ENCODE results near the gene ZNF407.

ZNF407 gene

GRCh38 chr18:74632351-74632679 is 34.6 kb downstream of the ZNF407 start:
- Histone ChIP-seq H3K36me3 (ENCODE audit: control insufficient read depth, insufficient read depth, low read length) (no peaks in the 10 kb centered on the region), H3K27ac (no peak overlapping the region)
- TF ChIP-seq, protein P1, sequence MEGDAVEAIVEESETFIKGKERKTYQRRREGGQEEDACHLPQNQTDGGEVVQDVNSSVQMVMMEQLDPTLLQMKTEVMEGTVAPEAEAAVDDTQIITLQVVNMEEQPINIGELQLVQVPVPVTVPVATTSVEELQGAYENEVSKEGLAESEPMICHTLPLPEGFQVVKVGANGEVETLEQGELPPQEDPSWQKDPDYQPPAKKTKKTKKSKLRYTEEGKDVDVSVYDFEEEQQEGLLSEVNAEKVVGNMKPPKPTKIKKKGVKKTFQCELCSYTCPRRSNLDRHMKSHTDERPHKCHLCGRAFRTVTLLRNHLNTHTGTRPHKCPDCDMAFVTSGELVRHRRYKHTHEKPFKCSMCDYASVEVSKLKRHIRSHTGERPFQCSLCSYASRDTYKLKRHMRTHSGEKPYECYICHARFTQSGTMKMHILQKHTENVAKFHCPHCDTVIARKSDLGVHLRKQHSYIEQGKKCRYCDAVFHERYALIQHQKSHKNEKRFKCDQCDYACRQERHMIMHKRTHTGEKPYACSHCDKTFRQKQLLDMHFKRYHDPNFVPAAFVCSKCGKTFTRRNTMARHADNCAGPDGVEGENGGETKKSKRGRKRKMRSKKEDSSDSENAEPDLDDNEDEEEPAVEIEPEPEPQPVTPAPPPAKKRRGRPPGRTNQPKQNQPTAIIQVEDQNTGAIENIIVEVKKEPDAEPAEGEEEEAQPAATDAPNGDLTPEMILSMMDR (IDR thresholded peaks at IDR 0.05), result no peak

DNA sequence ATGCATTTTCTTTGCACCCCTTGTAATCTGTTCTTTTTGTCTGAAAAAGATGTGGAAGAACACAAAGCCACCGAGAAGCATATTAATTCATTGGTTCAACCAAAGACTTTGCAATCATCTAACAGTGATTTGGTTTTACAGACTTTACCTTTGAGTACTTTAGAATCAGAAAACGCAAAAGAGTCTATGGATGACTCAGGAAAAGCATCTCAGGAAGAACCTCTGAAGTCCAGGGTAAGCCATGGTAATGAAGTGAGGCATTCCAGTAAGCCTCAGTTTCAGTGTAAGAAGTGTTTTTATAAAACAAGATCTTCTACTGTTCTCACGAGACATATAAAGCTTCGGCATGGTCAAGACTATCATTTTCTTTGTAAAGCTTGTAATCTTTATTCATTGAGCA is 35.2 kb downstream of the ZNF407 start:
- Histone ChIP-seq H3K4me2 (ENCODE audit: low read length) (no peak overlapping the region), H3K36me3 (ENCODE audit: control insufficient read depth, insufficient read depth, low read length) (no peaks in the 10 kb centered on the region), H3K9me3 (ENCODE audit: control insufficient read depth, low read length) (no peaks in the 10 kb centered on the region), H3K27ac (no peak overlapping the region), H2AFZ (no peak overlapping the region), H3K9ac (no peak overlapping the region), H3K4me3 (ENCODE audit: low read depth, low read length) (no peak overlapping the region), H3K4me1 (no peaks in the 10 kb centered on the region), H3K79me2 (no peaks in the 10 kb centered on the region), H3K27me3 (ENCODE audit: control insufficient read depth, insufficient read depth, low read length) (no peaks in the 10 kb centered on the region)
- TF ChIP-seq, protein P1 (IDR thresholded peaks at IDR 0.05), result no peak

More at GRCh38 chr18:74632351-74632679, 34.6 kb downstream of the ZNF407 start:
- no peaks in the 10 kb centered on the region for H3K4me1 ChIP-seq
- no peaks in the 10 kb centered on the region for H3K79me2 ChIP-seq
- no peak overlapping the region for H3K4me2 ChIP-seq (ENCODE audit: low read length)
- H3K9me3 ChIP-seq (ENCODE audit: control insufficient read depth, low read length), result no peaks in the 10 kb centered on the region
- no peaks in the 10 kb centered on the region for H3K27me3 ChIP-seq (ENCODE audit: control insufficient read depth, insufficient read depth, low read length)
- H2AFZ ChIP-seq, result no peak overlapping the region
- no peak overlapping the region for H3K9ac ChIP-seq
- H3K4me3 ChIP-seq (ENCODE audit: low read depth, low read length), result no peak overlapping the region

DNA sequence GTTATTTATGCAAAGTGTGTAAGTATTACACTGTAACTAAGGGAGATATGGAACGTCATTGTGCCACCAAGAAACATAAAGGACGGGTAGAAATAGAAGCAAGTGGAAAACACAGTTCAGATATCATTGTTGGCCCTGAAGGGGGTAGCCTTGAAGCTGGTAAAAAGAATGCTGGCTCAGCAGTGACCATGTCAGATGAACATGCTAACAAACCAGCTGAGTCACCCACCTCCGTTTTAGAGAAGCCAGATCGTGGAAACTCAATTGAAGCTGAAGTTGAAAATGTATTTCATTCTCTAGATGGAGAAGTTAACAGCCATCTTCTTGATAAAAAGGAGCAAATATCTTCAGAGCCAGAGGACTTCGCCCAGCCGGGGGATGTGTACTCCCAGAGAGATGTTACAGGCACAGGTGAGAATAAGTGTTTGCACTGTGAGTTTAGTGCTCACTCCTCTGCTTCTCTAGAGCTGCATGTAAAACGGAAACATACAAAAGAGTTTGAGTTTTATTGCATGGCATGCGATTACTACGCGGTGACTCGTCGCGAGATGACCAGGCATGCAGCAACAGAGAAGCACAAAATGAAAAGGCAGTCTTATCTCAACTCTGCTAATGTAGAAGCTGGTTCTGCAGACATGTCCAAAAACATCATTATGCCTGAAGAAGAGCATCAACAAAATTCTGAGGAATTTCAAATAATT is 36.1 kb downstream of the ZNF407 start:
- TF ChIP-seq, protein P1 (IDR thresholded peaks at IDR 0.05), result no peak
- H3K79me2 ChIP-seq, result no peaks in the 10 kb centered on the region

GRCh38 chr18:74635224-74635975 is 37.7 kb downstream of the ZNF407 start:
- TF ChIP-seq, protein P1 (IDR thresholded peaks at IDR 0.05), result no peak
- Histone ChIP-seq H3K4me2 (ENCODE audit: low read length) (no peak overlapping the region), H3K4me1 (no peaks in the 10 kb centered on the region), H3K9me3 (ENCODE audit: control insufficient read depth, low read length) (no peaks in the 10 kb centered on the region), H2AFZ (no peak overlapping the region), H3K36me3 (ENCODE audit: control insufficient read depth, insufficient read depth, low read length) (no peaks in the 10 kb centered on the region), H3K27me3 (ENCODE audit: control insufficient read depth, insufficient read depth, low read length) (no peaks in the 10 kb centered on the region), H3K79me2 (no peaks in the 10 kb centered on the region), H3K27ac (no peak overlapping the region), H3K9ac (no peak overlapping the region), H3K4me3 (ENCODE audit: low read depth, low read length) (no peak overlapping the region)

More for the DNA sequence above, 36.1 kb downstream of the ZNF407 start:
- H3K9me3 ChIP-seq (ENCODE audit: control insufficient read depth, low read length), result no peaks in the 10 kb centered on the region
- no peak overlapping the region for H3K4me3 ChIP-seq (ENCODE audit: low read depth, low read length)
- no peak overlapping the region for H3K27ac ChIP-seq
- H3K4me1 ChIP-seq, result no peaks in the 10 kb centered on the region
- no peaks in the 10 kb centered on the region for H3K27me3 ChIP-seq (ENCODE audit: control insufficient read depth, insufficient read depth, low read length)
- H3K4me2 ChIP-seq (ENCODE audit: low read length), result no peak overlapping the region
- no peak overlapping the region for H2AFZ ChIP-seq
- H3K36me3 ChIP-seq (ENCODE audit: control insufficient read depth, insufficient read depth, low read length), result no peaks in the 10 kb centered on the region
- H3K9ac ChIP-seq, result no peak overlapping the region

Measured in parathyroid adenoma (tissue), 2 donors.